Breast epithelium (tissue), 4 donors: ENCODE data around the gene IL12RB1. TPM values are rescaled to one million over a fixed set of nuclear protein-coding genes. Genes with fewer than 3 reads are reported as not detected.

Experiments
- DNase-seq, 2 donors: peaks; one replicate each; pipeline ENCODE4 v3.0.0-alpha.2; 2019; ENCODE audit warnings: low spot score in 2 of 2
- H3K27ac ChIP-seq, 2 donors: fragments of 200-600 bp; sonication (generic) in 1 of 2; one replicate each; pipeline ENCODE4 v1.5.1; 2016 to 2019; ENCODE audit warnings: mild to moderate bottlenecking in 1 of 2
- H3K27me3 ChIP-seq, 2 donors: fragments of 200-600 bp; sonication (generic) in 1 of 2; one replicate each; pipeline versions ENCODE4 v1.5.1 to v1.6.0; 2017 to 2019; ENCODE audit warnings: control low read depth in 1 of 2, mild to moderate bottlenecking in 1 of 2
- H3K36me3 ChIP-seq: fragments of 200-600 bp; one replicate; pipeline ENCODE4 v1.5.1; 2019
- H3K4me1 ChIP-seq, 2 donors: fragments of 200-600 bp; sonication (generic); one replicate each; pipeline ENCODE4 v1.5.1; 2016 to 2019; ENCODE audit warnings: control low read depth in 1 of 2
- H3K4me3 ChIP-seq, 3 donors: fragments of 200-600 bp; sonication (generic); 1 replicate in 2 of 3; 2 replicates in 1 of 3; pipeline ENCODE4 v1.5.1; 2016 to 2019; ENCODE audit warnings: mild to moderate bottlenecking in 3 of 3, moderate library complexity in 2 of 3
- H3K9me3 ChIP-seq, 2 donors: fragments of 200-600 bp; sonication (generic) in 1 of 2; one replicate each; pipeline ENCODE4 v1.5.1; 2016 to 2019; ENCODE audit warnings: control low read depth in 1 of 2
- POLR2A ChIP-seq: fragments of 450-650 bp; IDR thresholded peaks from one replicate; pipeline ENCODE4 v1.6.1; 2016; ENCODE audit warnings: antibody characterized with exemption, mild to moderate bottlenecking, moderate library complexity
- POLR2AphosphoS5 ChIP-seq, 3 donors: sonication (generic); formaldehyde crosslinking; IDR thresholded peaks; one replicate each; pipeline ENCODE4 v1.6.1; 2017; ENCODE audit warnings: antibody characterized with exemption in 3 of 3
- intact Hi-C: fragments of 100-400 bp; cut with DNase I; formaldehyde crosslinking; loops from one replicate; pipeline ENCODE4 v1.15.1; 2023; ENCODE audit warnings: low total_unique reads
- total RNA-seq, 3 donors: library from RNA; depleted of rRNA; stranded (reverse); fragments of >200 nt; gene quantifications; one replicate each; pipeline ENCODE4 v1.1.0, GENCODE V29; 2016
- TF ChIP-seq, protein P1 (sequence below), 3 donors: fragments of 450-650 bp; IDR thresholded peaks; one replicate each; pipeline ENCODE4 v1.5.1; 2016 to 2017; ENCODE audit warnings: antibody characterized with exemption in 3 of 3, mild to moderate bottlenecking in 3 of 3, moderate library complexity in 3 of 3

IL12RB1 gene
- total RNA-seq, 3 donors from 2014 or later = 0.98 to 2.1 (median 1.6) TPM

DNA sequence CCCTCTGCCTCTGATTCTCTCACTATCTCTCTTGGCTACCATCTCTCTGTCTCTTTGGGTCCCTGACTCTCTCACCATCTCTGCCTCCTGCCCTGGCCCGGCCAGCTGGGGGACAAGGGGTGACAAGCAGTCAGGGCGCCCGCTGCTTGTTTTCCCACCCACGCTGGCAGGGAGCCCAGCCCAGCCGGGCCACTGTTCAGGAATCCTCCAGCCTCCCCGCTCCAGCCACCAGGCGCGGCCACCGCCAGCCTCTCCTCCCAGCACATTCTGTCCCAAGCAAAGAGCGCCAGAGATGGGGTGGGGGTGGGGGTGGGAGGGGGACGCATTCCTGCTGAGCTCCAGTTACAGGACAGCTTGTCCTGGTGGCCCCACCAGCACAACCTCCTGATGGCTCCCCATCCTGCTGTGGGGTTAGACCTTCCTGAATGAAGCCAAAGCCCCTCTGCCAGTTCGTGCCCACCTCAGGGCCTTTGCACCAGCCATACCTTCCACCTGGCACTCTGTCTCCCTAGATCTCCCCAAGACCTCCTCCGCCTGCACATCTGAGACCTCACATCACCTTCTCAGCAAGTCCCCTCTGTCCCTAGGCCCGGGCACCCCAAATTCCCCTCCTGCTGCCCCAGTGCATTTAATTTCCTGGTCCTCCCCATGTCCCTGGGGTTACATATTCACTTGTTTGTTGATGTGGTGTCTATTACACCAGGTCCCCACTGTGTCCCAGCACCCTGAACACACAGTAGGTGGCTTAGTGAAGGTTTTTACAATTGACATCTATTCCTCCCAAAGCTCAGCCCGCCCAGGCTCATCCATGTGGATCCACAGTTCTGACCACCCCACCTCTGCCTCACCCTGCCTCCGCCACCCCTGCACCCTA lies 66.3 kb downstream of the IL12RB1 start:
- Histone ChIP-seq H3K27ac (peak overlapping the region; percentile 86 to 96), H3K4me1 (peaks cover 18 to 26% of the 10 kb centered on the region in 2 donors), H3K9me3 (no peaks in the 10 kb centered on the region), H3K4me3 (peak overlapping the region in 1 of 3 donors; percentile 40), H3K36me3 (no peaks in the 10 kb centered on the region), H3K27me3 (no peaks in the 10 kb centered on the region)
- intact Hi-C loops = no loop called here
- TF ChIP-seq, protein P1, sequence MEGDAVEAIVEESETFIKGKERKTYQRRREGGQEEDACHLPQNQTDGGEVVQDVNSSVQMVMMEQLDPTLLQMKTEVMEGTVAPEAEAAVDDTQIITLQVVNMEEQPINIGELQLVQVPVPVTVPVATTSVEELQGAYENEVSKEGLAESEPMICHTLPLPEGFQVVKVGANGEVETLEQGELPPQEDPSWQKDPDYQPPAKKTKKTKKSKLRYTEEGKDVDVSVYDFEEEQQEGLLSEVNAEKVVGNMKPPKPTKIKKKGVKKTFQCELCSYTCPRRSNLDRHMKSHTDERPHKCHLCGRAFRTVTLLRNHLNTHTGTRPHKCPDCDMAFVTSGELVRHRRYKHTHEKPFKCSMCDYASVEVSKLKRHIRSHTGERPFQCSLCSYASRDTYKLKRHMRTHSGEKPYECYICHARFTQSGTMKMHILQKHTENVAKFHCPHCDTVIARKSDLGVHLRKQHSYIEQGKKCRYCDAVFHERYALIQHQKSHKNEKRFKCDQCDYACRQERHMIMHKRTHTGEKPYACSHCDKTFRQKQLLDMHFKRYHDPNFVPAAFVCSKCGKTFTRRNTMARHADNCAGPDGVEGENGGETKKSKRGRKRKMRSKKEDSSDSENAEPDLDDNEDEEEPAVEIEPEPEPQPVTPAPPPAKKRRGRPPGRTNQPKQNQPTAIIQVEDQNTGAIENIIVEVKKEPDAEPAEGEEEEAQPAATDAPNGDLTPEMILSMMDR (IDR thresholded peaks at IDR 0.05) = peak in 1 of 3 donors; percentile 18
- peak in 1 of 3 donors; percentile 31 for TF ChIP-seq POLR2AphosphoS5 (IDR thresholded peaks at IDR 0.05)
- TF ChIP-seq POLR2A = no peak
- DNase-seq = peak; percentile 82 to 87

DNA sequence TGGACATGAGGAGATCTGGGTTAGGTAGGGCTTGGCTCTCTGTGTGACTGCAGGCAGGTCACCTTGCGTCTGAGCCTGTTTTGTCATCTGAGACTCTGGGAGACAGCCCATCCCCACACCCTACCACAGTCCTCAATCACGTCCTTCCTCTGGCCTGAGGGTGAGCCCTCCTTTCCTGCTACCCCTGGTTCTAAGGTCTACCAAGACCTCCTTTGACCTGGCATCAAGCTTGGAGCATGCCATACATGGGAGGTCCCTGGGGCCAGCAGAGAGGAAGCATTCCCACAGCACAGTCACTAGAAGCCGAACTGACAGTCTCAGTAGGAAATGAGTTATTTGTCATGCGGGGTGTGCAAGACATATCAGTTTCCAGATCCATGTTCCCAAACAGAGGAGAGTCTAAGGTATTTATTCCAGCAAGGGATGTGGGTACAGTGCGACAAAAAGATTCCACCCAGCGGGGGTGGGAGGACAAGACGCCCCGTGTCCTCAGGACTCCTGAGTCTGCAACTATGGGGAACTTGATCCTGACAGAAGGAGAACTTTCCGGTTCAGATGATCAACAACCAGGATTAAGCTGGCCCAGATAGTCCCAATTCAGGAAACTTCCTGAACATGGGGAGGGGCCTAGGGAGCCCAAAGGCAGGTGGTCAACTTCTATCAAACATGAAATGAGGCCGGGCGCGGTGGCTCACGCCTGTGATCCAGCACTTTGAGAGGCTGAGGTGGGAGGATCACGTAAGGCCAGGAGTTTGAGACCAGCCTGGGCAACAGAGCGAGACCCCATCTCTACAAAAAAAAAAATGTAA lies 69.3 kb downstream of the IL12RB1 start:
- Histone ChIP-seq H3K36me3 (no peaks in the 10 kb centered on the region), H3K27ac (peak overlapping the region; percentile 68 to 82), H3K4me1 (peaks cover 18 to 26% of the 10 kb centered on the region in 2 donors), H3K27me3 (no peaks in the 10 kb centered on the region), H3K4me3 (no peak overlapping the region), H3K9me3 (no peaks in the 10 kb centered on the region)
- intact Hi-C loops = no loop called here
- no peak for DNase-seq
- TF ChIP-seq, protein P1 (IDR thresholded peaks at IDR 0.05) = no peak
- no peak for TF ChIP-seq POLR2A
- TF ChIP-seq POLR2AphosphoS5 (IDR thresholded peaks at IDR 0.05) = peak in 1 of 3 donors; percentile 52

DNA sequence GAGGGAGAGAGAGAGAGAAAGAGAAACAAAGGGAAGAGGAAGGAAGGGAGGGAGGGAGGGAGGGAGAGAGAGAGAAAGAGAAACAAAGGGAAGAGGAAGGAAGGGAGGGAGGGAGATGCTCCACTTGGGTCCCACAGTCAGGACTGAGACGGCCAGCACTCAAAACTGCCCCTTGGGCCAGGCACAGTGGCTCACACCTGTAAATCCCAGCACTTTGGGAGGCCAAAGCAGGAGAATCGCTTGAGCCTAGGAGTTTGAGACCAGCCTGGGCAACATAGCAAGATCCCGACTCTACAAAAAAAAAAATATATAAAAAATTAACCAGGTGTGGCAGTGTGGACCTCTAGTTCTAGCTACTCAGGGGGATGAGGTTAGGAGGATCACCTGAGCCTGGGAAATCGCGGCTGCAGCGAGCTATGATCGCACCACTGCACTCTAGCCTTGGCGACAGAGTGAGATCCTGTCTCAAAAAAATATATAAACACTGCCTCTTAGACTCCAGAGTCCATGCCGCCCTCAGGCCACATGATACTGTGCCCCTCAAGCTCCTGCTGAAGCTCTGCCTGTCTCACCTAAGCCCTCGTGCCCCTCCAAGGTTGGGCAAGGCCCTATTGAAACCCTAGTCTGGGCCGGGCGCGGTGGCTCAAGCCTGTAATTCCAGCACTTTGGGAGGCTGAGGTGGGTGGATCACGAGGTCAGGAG lies 70.4 kb downstream of the IL12RB1 start:
- no peaks in the 10 kb centered on the region for H3K27me3 ChIP-seq
- TF ChIP-seq POLR2A = no peak
- H3K4me1 ChIP-seq = peaks cover 14 to 17% of the 10 kb centered on the region in 2 donors
- peak overlapping the region; percentile 68 to 82 for H3K27ac ChIP-seq
- no peak overlapping the region for H3K4me3 ChIP-seq
- H3K9me3 ChIP-seq = no peaks in the 10 kb centered on the region
- no peak for DNase-seq
- intact Hi-C loops = no loop called here
- H3K36me3 ChIP-seq = no peaks in the 10 kb centered on the region

DNA sequence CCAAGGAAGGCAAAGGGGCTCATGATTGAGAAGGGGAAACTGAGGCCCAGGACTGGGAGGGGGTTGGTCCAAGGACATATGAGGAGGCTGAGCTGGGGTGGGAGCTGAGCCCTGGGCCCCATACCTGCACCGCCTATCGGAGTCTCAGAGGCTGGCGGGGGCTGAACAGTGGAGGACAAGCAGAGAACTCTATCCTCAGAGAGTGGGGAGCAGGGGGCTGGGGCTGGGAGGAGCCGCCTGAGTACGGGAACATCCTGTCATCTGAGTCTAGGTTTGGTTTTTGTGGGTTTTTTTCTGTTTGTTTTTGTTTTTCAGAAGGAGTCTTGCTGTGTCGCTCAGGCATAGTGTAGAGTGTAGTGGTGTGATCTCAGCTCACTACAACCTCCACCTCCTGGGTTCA lies 72.5 kb downstream of the IL12RB1 start:
- H3K4me1 ChIP-seq = no peaks in the 10 kb centered on the region
- H3K36me3 ChIP-seq = no peaks in the 10 kb centered on the region
- no peaks in the 10 kb centered on the region for H3K9me3 ChIP-seq
- H3K27me3 ChIP-seq = no peaks in the 10 kb centered on the region
- no peak overlapping the region for H3K4me3 ChIP-seq
- intact Hi-C loops = no loop called here
- DNase-seq = no peak
- peak overlapping the region; percentile 64 to 91 for H3K27ac ChIP-seq
- TF ChIP-seq, protein P1 (IDR thresholded peaks at IDR 0.05) = no peak
- TF ChIP-seq POLR2AphosphoS5 (IDR thresholded peaks at IDR 0.05) = no peak
- no peak for TF ChIP-seq POLR2A
